ENCODE measurements around the gene TFPI2.
"Not testable (repeated sequence)": the region's sequence is repeated elsewhere in the genome, so short reads cannot be mapped to it uniquely, and the experiment has no call there.

Gene TFPI2

DNA sequence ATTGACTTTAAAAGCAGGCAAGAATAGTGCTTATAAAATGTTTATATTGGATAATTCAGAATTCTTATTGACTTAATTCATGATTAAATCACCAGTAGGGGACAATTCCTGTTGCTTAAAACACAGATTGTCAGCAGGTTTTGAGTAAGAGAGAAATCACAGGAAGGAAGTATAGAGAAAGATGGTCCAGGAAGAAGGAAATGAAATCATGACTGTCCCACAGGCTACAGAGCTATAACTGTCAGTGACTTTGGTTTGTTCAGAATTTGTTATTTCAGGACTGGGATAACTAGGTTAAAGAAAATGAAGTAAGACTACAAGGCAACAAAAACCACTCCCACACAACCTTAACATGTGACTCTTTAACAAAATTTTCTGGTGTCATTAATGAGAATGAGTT, 22.6 kb upstream of the TFPI2 start:
- no peak overlapping the region for H3K23ac ChIP-seq (ENCODE audit: low read length)
- H3K4me2 ChIP-seq (ENCODE audit: low read length), result no peak overlapping the region
- no peak for DNase-seq
- H2BK120ac ChIP-seq (ENCODE audit: low read depth, low read length), result no peak overlapping the region
- no peak overlapping the region for H2BK5ac ChIP-seq (ENCODE audit: low read length)
- H3K79me2 ChIP-seq (ENCODE audit: control insufficient read depth, insufficient read depth, low read length), result no peaks in the 10 kb centered on the region
- no peak overlapping the region for H3K27ac ChIP-seq (ENCODE audit: low read depth, low read length)
- H4K5ac ChIP-seq (ENCODE audit: low read length), result no peak overlapping the region
- no peaks in the 10 kb centered on the region for H3K27me3 ChIP-seq (ENCODE audit: insufficient read depth, low read length, poor library complexity)
- no peak overlapping the region for H2BK15ac ChIP-seq (replicated peaks; ENCODE audit: low read depth)
- H3K36me3 ChIP-seq (ENCODE audit: control insufficient read depth, insufficient read depth, low read length), result no peaks in the 10 kb centered on the region
- no peak overlapping the region for H4K8ac ChIP-seq (ENCODE audit: low read depth, low read length)
- no peaks in the 10 kb centered on the region for H3K79me1 ChIP-seq (ENCODE audit: low read length)
- no peak overlapping the region for H3K9ac ChIP-seq (ENCODE audit: low read length)
- no peak overlapping the region for H3K4ac ChIP-seq (ENCODE audit: low read depth, low read length)
- no peak overlapping the region for H3K56ac ChIP-seq (ENCODE audit: low read length)
- H2AK5ac ChIP-seq (ENCODE audit: low read length), result no peak overlapping the region
- H3K4me1 ChIP-seq (ENCODE audit: control insufficient read depth, low read depth, low read length), result no peaks in the 10 kb centered on the region
- no peak overlapping the region for H3K4me3 ChIP-seq (ENCODE audit: low read length)
- no peak overlapping the region for H3K18ac ChIP-seq (ENCODE audit: low read length)

DNA sequence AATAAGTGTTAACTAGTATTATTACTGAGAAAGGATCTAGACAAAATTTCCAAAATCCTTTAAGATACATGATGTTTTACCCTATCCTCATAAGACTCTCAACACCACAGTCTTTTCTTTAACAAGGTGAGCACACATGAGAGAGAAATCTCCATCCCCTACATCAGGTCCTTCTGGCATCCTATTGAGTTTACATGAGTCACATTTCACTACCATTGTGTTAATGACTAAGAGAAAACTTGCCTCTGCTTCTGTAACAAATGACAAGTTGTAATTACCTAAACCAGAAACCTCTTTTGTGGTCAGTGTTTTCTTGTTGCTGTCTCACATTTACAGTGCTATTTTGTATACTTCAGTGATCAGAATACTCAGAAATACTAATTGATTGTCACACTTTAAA, 21.1 kb upstream of the TFPI2 start:
- H3K4me3 ChIP-seq (ENCODE audit: low read length); H3K18ac ChIP-seq (ENCODE audit: low read length); H3K23ac ChIP-seq (ENCODE audit: low read length); H4K8ac ChIP-seq (ENCODE audit: low read depth, low read length); H3K27ac ChIP-seq (ENCODE audit: low read depth, low read length); H2AK5ac ChIP-seq (ENCODE audit: low read length); H3K9ac ChIP-seq (ENCODE audit: low read length); H3K56ac ChIP-seq (ENCODE audit: low read length); H3K4me2 ChIP-seq (ENCODE audit: low read length); H2BK15ac ChIP-seq (replicated peaks; ENCODE audit: low read depth); H3K79me2 ChIP-seq (ENCODE audit: control insufficient read depth, insufficient read depth, low read length); H3K4ac ChIP-seq (ENCODE audit: low read depth, low read length); H3K4me1 ChIP-seq (ENCODE audit: control insufficient read depth, low read depth, low read length); H3K79me1 ChIP-seq (ENCODE audit: low read length); H3K36me3 ChIP-seq (ENCODE audit: control insufficient read depth, insufficient read depth, low read length); H4K5ac ChIP-seq (ENCODE audit: low read length); H3K27me3 ChIP-seq (ENCODE audit: insufficient read depth, low read length, poor library complexity); H2BK5ac ChIP-seq (ENCODE audit: low read length); DNase-seq; H2BK120ac ChIP-seq (ENCODE audit: low read depth, low read length): not testable (repeated sequence)

DNA sequence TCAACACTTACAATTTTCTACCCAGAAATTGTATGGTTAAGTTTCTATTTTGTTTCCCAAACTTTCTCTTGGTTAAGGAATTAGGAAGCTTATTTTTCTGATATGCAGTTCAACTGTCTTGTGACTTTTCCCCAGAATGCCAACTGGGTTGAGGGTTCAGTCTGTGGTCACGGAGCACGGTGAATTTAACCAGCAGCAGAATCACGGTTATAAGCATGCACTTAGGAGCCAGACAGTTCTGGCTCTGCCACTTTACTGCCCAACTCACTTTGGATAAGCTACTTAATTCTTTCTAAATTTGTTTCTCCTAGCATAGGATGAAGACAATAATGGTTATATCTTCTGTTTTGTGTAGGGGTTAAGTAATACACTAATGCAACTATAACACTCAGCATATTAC, 20.7 kb upstream of the TFPI2 start:
- H2BK5ac ChIP-seq (ENCODE audit: low read length); H2AK5ac ChIP-seq (ENCODE audit: low read length); H3K79me1 ChIP-seq (ENCODE audit: low read length); H3K79me2 ChIP-seq (ENCODE audit: control insufficient read depth, insufficient read depth, low read length); H2BK15ac ChIP-seq (replicated peaks; ENCODE audit: low read depth); H3K56ac ChIP-seq (ENCODE audit: low read length); H3K4me2 ChIP-seq (ENCODE audit: low read length); H2BK120ac ChIP-seq (ENCODE audit: low read depth, low read length); H3K23ac ChIP-seq (ENCODE audit: low read length); H3K4me3 ChIP-seq (ENCODE audit: low read length); H3K36me3 ChIP-seq (ENCODE audit: control insufficient read depth, insufficient read depth, low read length); H3K9ac ChIP-seq (ENCODE audit: low read length); H3K27me3 ChIP-seq (ENCODE audit: insufficient read depth, low read length, poor library complexity); H3K4ac ChIP-seq (ENCODE audit: low read depth, low read length); H4K5ac ChIP-seq (ENCODE audit: low read length); H3K18ac ChIP-seq (ENCODE audit: low read length); DNase-seq; H4K8ac ChIP-seq (ENCODE audit: low read depth, low read length); H3K4me1 ChIP-seq (ENCODE audit: control insufficient read depth, low read depth, low read length); H3K27ac ChIP-seq (ENCODE audit: low read depth, low read length): not testable (repeated sequence)
- no CpG with 5 or more reads among the region's 3 CpGs for WGBS (ENCODE audit: extremely low coverage, insufficient coverage, low lambda C conversion rate)

DNA sequence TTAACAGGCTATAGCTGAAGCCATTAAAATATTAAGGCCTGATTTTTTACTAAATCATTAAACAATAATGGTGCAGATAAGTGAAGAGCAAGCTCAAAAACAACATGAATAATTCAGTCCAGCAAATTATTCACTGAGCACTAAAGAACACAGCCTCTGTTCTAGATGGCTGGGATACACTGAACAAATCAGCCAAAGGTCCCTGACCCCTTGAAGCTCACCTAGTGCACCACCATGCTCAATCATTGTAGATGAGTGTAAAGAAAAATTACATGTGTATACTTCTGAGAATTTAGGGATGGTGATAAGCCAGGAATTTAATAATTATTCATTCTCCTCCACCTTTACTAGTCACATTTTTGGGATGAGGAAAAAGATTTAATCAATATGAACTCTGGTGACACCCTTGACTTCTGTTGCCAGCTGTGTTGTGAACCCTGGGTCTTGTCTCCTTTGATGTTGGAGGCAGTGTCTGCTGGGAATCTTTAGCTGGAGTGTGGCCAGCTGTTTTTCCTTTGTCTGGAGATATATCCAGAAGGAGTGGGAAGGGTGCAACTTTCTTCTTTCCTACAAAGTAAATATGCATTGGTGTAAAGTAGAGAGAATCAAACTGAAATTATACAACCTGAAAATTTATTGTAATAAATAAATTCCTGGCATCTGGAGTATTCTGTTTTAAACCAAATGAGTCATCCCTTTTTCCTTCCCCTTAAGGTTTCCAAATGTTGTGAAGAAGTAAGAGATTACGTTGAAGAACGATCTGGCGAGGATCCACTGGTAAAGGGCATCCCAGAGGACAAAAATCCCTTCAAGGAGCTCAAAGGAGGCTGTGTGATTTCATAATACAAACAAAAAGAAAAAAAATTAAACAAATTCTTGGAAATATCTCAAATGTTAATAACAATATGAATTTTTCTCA, 19.8 kb upstream of the TFPI2 start:
- Histone ChIP-seq H3K79me2 (ENCODE audit: control insufficient read depth, insufficient read depth, low read length) (no peaks in the 10 kb centered on the region), H4K8ac (ENCODE audit: low read depth, low read length) (no peak overlapping the region), H3K56ac (ENCODE audit: low read length) (no peak overlapping the region), H2AK5ac (ENCODE audit: low read length) (no peak overlapping the region), H3K27ac (ENCODE audit: low read depth, low read length) (no peak overlapping the region), H3K4me3 (ENCODE audit: low read length) (no peak overlapping the region), H3K9ac (ENCODE audit: low read length) (no peak overlapping the region), H2BK120ac (ENCODE audit: low read depth, low read length) (no peak overlapping the region), H2BK15ac (replicated peaks; ENCODE audit: low read depth) (no peak overlapping the region), H3K27me3 (ENCODE audit: insufficient read depth, low read length, poor library complexity) (no peaks in the 10 kb centered on the region), H2BK5ac (ENCODE audit: low read length) (no peak overlapping the region), H3K4me2 (ENCODE audit: low read length) (no peak overlapping the region), H4K5ac (ENCODE audit: low read length) (no peak overlapping the region), H3K23ac (ENCODE audit: low read length) (no peak overlapping the region), H3K36me3 (ENCODE audit: control insufficient read depth, insufficient read depth, low read length) (no peaks in the 10 kb centered on the region), H3K4me1 (ENCODE audit: control insufficient read depth, low read depth, low read length) (no peaks in the 10 kb centered on the region), H3K79me1 (ENCODE audit: low read length) (no peaks in the 10 kb centered on the region), H3K4ac (ENCODE audit: low read depth, low read length) (no peak overlapping the region), H3K18ac (ENCODE audit: low read length) (no peak overlapping the region)
- WGBS (ENCODE audit: extremely low coverage, insufficient coverage, low lambda C conversion rate), result no CpG with 5 or more reads among the region's 3 CpGs
- no peak for DNase-seq

DNA sequence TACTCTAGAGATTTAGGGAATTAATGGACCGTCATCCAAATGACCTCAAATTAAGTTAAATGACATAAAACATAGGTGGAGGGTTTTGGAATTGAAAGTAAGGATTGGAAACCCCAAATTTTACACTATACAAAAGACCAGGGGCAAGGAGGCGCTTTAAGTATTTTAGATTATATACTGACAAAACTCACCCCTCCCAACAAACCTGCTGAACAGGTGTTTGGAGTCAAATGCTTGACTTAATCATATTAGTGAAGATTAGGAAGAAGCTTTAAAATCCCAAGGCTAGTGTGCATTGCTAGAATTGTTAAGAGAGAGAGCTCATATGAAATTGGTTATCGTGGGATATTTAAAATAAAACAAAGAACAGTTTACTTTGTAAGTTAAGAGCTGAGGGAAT, 15.7 kb upstream of the TFPI2 start, which contains the start of gene GNGT1:
TSS of gene GNGT1 (plus strand) at position 301 of the 400 bp plus-strand sequence. CDS start 180 bp downstream, outside the sequence.
- H3K56ac ChIP-seq (ENCODE audit: low read length), result no peak within 1 kb of the TSS
- H3K4me1 ChIP-seq (ENCODE audit: control insufficient read depth, low read depth, low read length), result no peaks in the 10 kb centered on the region
- no peak within 1 kb of the TSS for H2BK120ac ChIP-seq (ENCODE audit: low read depth, low read length)
- no peak within 1 kb of the TSS for H3K27ac ChIP-seq (ENCODE audit: low read depth, low read length)
- no peak within 1 kb of the TSS for H2BK5ac ChIP-seq (ENCODE audit: low read length)
- H3K9ac ChIP-seq (ENCODE audit: low read length), result no peak within 1 kb of the TSS
- no CpG with 5 or more reads among the region's 3 CpGs for WGBS (ENCODE audit: extremely low coverage, insufficient coverage, low lambda C conversion rate)
- no peak within 1 kb of the TSS for H4K8ac ChIP-seq (ENCODE audit: low read depth, low read length)
- no peaks in the 10 kb centered on the region for H3K36me3 ChIP-seq (ENCODE audit: control insufficient read depth, insufficient read depth, low read length)
- H3K79me2 ChIP-seq (ENCODE audit: control insufficient read depth, insufficient read depth, low read length), result no peaks in the 10 kb centered on the region
- H3K18ac ChIP-seq (ENCODE audit: low read length), result no peak within 1 kb of the TSS
- no peak within 1 kb of the TSS for H3K23ac ChIP-seq (ENCODE audit: low read length)
- no peaks in the 10 kb centered on the region for H3K27me3 ChIP-seq (ENCODE audit: insufficient read depth, low read length, poor library complexity)
- H4K5ac ChIP-seq (ENCODE audit: low read length), result no peak within 1 kb of the TSS
- H2AK5ac ChIP-seq (ENCODE audit: low read length), result no peak within 1 kb of the TSS
- no peak within 1 kb of the TSS for H2BK15ac ChIP-seq (replicated peaks; ENCODE audit: low read depth)
- no peak for DNase-seq
- H3K4me2 ChIP-seq (ENCODE audit: low read length), result no peak within 1 kb of the TSS
- no peaks in the 10 kb centered on the region for H3K79me1 ChIP-seq (ENCODE audit: low read length)
- H3K4me3 ChIP-seq (ENCODE audit: low read length), result no peak within 1 kb of the TSS
- H3K4ac ChIP-seq (ENCODE audit: low read depth, low read length), result no peak within 1 kb of the TSS
